DOHH2 (cell line): ENCODE measurements around the gene ZIC1.

Experiments
- EZH2phosphoT487 ChIP-seq: fragments of 200-600 bp; sonication (generic); IDR thresholded peaks from 2 replicates; pipeline ENCODE4 v1.6.1; 2017; ENCODE audit warnings: borderline replicate concordance, mild to moderate bottlenecking, antibody characterized with exemption, low read length, moderate library complexity, mixed read lengths
- TF ChIP-seq, protein P1 (sequence below): fragments of 200-600 bp; sonication (generic); IDR thresholded peaks from one replicate; pipeline ENCODE4 v1.5.1; 2014; ENCODE audit warnings: antibody characterized with exemption, mild to moderate bottlenecking, low read depth, low read length; ENCODE audit not compliant: poor library complexity, severe bottlenecking

GRCh38 chr3:147428754-147429153 lies 19.6 kb downstream of the ZIC1 start:
- TF ChIP-seq, protein P1, sequence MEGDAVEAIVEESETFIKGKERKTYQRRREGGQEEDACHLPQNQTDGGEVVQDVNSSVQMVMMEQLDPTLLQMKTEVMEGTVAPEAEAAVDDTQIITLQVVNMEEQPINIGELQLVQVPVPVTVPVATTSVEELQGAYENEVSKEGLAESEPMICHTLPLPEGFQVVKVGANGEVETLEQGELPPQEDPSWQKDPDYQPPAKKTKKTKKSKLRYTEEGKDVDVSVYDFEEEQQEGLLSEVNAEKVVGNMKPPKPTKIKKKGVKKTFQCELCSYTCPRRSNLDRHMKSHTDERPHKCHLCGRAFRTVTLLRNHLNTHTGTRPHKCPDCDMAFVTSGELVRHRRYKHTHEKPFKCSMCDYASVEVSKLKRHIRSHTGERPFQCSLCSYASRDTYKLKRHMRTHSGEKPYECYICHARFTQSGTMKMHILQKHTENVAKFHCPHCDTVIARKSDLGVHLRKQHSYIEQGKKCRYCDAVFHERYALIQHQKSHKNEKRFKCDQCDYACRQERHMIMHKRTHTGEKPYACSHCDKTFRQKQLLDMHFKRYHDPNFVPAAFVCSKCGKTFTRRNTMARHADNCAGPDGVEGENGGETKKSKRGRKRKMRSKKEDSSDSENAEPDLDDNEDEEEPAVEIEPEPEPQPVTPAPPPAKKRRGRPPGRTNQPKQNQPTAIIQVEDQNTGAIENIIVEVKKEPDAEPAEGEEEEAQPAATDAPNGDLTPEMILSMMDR = no peak
- TF ChIP-seq EZH2phosphoT487 = no peak
